LHCN-M2 (cell line): ENCODE data around the gene COG4. TPM values are rescaled to one million over a fixed set of nuclear protein-coding genes. Genes with fewer than 3 reads are reported as not detected.
"Not testable (repeated sequence)": the region's sequence is repeated elsewhere in the genome, so short reads cannot be mapped to it uniquely, and the experiment has no call there.

Experiments
- DNase-seq: peaks from one replicate; pipeline ENCODE4 v3.0.0-alpha.2; 2012; ENCODE audit warnings: low read depth
- total RNA-seq: library from RNA; depleted of rRNA; stranded (reverse); fragments of >200 nt; gene quantifications from 2 replicates; pipeline ENCODE4 v1.2.3, GENCODE V29; 2014

The COG4 gene
- total RNA-seq, 1 experiment from 2014 or later, result 94.2 TPM

DNA sequence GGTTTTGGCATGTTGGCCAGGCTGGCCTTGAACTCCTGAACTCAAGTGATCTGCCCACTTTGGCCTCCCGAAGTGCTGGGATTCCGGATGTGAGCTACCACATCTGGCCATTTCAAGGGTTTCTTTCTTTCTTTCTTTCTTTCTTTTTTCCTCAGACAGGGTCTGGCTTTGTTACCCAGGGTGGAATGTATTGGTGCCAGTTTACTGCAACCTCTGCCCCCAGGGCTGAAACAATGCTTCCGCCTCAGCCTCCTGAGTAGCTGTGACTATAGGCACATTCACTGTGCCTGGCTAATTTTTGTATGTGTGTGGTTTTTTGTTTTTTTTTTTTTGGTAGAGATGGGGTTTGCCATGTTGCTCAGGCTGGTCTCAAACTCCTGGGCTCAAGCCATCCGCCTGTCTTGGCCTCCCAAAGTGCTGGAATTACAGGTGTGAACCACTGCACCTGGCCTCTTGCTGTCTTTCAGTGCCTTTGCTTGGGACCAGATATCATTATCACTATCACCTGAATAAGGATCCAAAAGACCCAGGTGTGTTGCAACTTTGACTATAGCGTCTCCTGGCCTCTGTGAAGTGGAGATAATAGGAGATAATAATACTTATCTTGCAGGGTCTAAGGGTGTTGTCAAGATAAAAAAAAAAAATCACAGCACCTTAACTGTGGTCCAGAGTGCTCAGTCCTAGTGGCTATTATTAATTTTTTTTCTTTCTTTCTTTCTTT, 65.7 kb downstream of the COG4 start:
- no peak for DNase-seq

DNA sequence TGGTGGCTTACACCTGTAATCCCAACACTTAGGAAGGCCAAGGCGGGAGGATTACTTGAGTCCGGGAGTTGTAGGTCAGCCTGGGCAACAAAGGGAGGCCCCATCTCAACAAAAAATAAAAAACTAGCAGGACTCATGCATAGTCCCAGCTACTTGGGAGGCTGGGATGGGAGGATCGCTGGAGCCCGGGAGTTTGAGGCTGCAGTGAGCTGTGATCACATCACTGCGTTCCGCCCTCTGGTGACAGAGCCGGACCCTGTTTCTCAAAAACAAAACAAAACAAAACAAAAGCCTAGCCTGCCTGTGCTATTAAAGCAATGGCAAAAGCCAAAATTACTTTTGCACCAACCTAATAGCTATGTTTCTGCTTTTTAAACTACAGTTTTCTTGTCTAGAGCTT, 67.4 kb downstream of the COG4 start:
- DNase-seq, result no peak

DNA sequence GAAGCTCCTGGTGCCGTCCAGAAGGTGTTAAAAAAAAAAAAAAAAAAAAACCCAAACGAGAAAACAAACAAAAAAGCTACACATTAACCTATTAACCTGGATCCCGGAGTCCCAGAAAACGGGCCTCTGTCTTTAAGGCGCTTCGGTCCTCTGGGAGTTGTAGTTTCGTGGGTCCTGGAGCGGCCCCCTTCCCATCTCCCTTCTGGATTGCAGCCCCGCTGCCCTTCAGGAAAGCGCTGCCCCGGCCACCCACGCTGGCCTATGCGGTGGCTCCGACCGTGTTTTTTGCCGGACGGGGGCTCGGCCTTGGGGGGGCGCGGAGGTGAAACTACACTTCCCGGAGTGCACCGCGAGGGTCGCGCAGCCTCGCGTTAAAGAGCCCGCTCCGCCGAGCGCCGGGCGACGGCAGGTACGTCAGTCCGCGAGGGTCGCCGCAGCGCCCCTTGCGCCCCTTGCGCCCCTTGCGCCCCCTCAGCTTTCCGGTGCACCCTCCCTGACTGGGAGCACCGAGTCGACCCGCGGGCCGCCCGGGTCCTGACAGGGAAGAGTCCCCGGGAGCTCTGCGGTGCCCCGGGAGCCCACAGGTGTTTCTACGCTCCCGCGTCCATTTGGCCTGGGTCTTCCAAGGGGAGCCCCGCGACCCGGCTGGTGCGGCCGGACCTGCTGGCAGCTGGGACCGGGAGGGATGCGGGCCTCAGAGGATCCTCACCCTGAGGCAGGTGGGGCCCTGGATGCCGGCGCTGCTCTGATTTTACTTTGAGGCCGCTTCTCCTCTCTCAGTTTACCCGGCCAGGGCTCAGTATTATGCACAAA, 68.9 kb downstream of the COG4 start, which contains the start of gene FCSK:
FCSK (plus strand) TSS at position 374 of the 813 bp plus-strand sequence. CDS start 8,596 bp downstream, outside the sequence.
- DNase-seq, result peak; percentile 61

DNA sequence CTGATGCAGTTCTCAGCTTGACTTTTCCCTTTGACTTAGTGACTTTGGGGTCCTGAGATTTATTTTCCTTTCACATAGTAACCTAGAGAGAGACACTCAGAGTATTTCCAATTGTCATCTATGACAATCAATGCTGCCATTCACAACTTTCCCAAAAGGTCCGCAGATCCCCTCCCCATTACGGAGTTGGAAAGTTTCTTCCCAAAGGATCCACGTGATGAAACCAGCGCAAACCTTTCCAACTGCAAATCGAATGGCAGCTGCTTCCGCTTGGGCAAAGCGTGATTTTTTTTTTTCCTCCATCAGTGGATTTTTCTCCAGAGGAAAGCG, 69.5 kb downstream of the COG4 start:
- DNase-seq, result no peak

DNA sequence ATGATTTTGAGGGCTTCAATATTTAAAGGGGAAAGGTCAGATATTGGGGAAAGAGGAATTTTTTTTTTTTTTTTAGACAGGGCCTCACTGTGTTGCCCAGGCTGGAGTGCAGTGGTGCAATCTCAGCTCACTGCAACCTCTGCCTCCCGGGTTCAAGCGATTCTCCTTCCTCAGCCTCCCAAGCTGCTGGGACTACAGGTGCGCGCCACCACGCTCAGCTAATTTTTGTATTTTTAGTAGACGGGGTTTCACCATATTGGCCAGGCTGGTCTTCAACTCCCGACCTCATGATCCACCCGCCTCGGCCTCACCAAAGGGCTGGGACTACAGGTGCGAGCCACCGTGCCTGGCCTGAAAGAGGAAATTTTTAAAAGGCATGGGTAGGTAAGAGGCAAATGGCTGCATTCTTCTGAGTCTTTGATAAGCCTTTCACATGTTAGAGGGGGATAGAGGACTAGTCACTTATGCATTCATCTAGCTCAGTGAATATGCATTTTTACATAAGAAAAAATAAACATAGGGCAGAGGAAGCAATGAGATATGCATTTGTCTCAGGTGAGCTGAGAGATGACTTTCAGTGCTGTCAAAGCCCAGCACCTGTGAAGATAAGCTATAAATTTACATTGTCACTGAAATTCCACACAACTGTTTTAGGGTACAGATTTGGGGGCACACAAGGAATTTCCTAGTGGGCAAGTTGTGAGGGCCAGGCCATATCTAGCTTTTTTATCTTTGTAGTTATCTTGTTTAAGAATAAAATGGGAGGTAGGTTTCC, 70.0 kb downstream of the COG4 start:
- DNase-seq, result no peak

DNA sequence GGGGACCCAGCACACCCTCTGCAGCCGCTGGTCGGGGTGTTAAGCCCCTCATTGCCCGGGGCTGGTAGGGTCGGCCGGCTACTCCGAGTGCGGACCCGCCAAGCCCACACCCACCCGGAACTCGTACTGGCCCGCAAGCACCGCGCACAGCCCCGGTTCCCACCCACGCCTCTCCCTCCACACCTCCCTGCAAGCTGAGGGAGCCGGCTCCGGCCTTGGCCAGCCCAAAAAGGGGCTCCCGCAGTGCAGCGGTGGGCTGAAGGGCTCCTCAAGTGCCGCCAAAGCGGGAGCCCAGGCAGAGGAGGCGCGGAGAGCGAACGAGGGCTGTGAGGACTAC, 72.4 kb downstream of the COG4 start:
- not testable (repeated sequence) for DNase-seq

GRCh38 chr16:70450142-70451003, 73.0 kb downstream of the COG4 start:
- not testable (repeated sequence) for DNase-seq

GRCh38 chr16:70448075-70448474, 75.3 kb downstream of the COG4 start:
- no peak for DNase-seq

- no peak for DNase-seq
Observed at GRCh38 chr16:70444249-70445063, 78.9 kb downstream of the COG4 start.

GRCh38 chr16:70442344-70442743, 81.0 kb downstream of the COG4 start:
- no peak for DNase-seq

- no peak for DNase-seq
Observed at GRCh38 chr16:70441406-70441990, 81.9 kb downstream of the COG4 start.

- no peak for DNase-seq
Observed at GRCh38 chr16:70440009-70440692, 83.2 kb downstream of the COG4 start.

- peak; percentile 93 for DNase-seq
Observed at GRCh38 chr16:70438969-70439862, 84.1 kb downstream of the COG4 start, which contains the start of gene ST3GAL2. ST3GAL2 (minus strand) TSS chr16:70439100; CDS start chr16:70398530, 40,570 bp downstream.

DNA sequence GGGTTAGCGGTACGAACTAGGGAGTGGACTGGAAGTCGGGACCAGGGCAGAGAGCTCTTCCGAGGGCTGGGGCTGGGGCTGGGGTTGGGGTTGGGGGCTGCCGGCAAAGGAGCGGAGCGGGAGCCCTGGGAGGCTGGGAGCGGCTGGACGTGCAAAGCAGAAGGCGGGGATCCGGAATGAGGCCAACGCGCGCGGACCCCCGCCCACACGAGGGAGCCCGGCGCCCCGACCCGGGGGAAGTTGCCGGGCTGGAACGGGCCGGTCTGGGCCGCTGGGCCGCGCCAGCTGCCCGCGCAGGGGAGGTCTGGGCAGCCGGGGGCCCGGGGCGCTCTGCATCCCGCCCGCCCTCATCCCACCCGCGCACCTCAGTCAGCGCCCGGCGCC, 84.8 kb downstream of the COG4 start:
- no peak for DNase-seq

- DNase-seq, result peak; percentile 49
Observed at GRCh38 chr16:70437582-70438557, 85.5 kb downstream of the COG4 start.

GRCh38 chr16:70437017-70437581, 86.3 kb downstream of the COG4 start:
- DNase-seq, result peak; percentile 15
